ENCODE data around the gene PHLDB3. TPM values are rescaled to one million over a fixed set of nuclear protein-coding genes. Genes with fewer than 3 reads are reported as not detected.

The PHLDB3 gene
- total RNA-seq, 4 donors from 2014 or later = 10.3 to 16.2 (median 12.6) TPM

DNA sequence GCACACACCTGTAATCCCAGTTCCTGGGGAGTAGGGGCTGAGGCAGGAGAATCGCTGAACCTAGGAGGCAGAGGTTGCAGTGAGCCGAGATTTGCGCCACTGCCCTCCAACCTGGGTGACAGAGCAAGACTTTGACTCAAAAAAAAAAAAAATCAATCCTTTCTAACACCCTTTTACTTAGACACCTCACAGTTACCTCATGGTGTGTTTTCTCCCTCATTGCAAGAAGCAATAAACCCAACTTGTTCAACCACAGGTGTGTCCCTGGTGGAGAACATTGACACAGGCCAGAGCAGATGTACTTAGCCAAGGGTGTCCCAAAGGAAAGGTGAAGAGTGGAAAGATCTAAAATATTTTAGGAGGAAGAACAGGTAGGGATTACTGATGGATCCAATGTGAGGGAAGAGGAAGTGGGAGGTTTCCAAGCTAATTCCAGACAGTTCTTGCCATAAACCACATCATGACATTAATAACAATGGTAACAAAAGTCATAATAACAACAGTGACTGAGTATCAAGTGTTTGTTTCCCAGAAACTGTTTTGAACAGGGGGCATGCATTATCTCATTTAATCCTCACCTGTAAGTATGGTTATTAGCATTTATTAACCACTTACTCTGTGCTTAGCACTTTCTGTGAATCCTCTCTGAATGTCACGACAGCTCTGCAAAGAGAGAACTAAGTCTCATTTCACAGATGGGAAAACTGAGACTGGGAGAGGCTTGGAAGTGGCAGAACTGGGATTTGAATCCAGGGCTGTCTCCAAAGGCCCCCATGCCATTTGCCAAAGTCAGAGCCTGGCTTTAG is 36.0 kb downstream of the PHLDB3 start:
- Histone ChIP-seq H3K9me3 (no peaks in the 10 kb centered on the region), H3K27me3 (no peaks in the 10 kb centered on the region), H3K27ac (replicated peaks in 1 of 4) (no peak overlapping the region), H3K36me3 (no peaks in the 10 kb centered on the region), H3K4me3 (no peak overlapping the region), H3K4me1 (peaks cover 6 to 21% (median 19%) of the 10 kb centered on the region in 4 donors)
- DNase-seq (ENCODE audit: extremely low spot score) = no peak
- intact Hi-C loops (cut with DNase I) = no loop called here
- TF ChIP-seq EP300 (IDR thresholded peaks at IDR 0.05) (no peak), POLR2AphosphoS5 (IDR thresholded peaks at IDR 0.05) (no peak), POLR2A (IDR thresholded peaks at IDR 0.05; ENCODE audit: low read depth) (no peak)
- TF ChIP-seq, protein P1, sequence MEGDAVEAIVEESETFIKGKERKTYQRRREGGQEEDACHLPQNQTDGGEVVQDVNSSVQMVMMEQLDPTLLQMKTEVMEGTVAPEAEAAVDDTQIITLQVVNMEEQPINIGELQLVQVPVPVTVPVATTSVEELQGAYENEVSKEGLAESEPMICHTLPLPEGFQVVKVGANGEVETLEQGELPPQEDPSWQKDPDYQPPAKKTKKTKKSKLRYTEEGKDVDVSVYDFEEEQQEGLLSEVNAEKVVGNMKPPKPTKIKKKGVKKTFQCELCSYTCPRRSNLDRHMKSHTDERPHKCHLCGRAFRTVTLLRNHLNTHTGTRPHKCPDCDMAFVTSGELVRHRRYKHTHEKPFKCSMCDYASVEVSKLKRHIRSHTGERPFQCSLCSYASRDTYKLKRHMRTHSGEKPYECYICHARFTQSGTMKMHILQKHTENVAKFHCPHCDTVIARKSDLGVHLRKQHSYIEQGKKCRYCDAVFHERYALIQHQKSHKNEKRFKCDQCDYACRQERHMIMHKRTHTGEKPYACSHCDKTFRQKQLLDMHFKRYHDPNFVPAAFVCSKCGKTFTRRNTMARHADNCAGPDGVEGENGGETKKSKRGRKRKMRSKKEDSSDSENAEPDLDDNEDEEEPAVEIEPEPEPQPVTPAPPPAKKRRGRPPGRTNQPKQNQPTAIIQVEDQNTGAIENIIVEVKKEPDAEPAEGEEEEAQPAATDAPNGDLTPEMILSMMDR (IDR thresholded peaks at IDR 0.05) = no peak
- 98% methylated on average over 4 of the region's 4 CpGs for WGBS

DNA sequence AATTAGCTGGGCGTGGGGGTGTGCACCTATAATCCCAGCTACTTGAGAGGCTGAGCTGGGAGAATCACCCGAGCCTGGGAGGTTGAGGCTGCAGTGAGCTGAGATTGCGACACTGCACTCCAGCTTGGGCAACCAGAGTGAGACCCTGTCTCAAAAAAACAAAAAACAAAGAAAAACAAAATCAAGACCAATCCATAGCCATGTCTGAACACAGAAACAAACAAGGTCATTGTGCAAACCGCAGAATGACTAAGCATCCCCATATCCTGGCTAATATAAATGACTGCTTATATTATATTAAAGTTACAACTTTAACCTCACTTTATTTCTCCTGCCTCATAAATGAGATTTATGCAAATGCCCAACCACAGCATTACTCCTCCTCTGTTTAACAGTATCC is 36.8 kb downstream of the PHLDB3 start:
- TF ChIP-seq POLR2AphosphoS5 (IDR thresholded peaks at IDR 0.05) (no peak), POLR2A (IDR thresholded peaks at IDR 0.05; ENCODE audit: low read depth) (no peak), EP300 (IDR thresholded peaks at IDR 0.05) (no peak)
- TF ChIP-seq, protein P1 (IDR thresholded peaks at IDR 0.05) = no peak
- no peak for DNase-seq (ENCODE audit: extremely low spot score)
- no peaks in the 10 kb centered on the region for H3K9me3 ChIP-seq
- H3K27ac ChIP-seq (replicated peaks in 1 of 4) = no peak overlapping the region
- intact Hi-C loops (cut with DNase I) = no loop called here
- no peaks in the 10 kb centered on the region for H3K36me3 ChIP-seq
- no peaks in the 10 kb centered on the region for H3K27me3 ChIP-seq
- H3K4me3 ChIP-seq = no peak overlapping the region
- H3K4me1 ChIP-seq = peaks cover 6 to 26% (median 25%) of the 10 kb centered on the region in 4 donors
- WGBS = 71% methylated on average over 4 of the region's 4 CpGs

DNA sequence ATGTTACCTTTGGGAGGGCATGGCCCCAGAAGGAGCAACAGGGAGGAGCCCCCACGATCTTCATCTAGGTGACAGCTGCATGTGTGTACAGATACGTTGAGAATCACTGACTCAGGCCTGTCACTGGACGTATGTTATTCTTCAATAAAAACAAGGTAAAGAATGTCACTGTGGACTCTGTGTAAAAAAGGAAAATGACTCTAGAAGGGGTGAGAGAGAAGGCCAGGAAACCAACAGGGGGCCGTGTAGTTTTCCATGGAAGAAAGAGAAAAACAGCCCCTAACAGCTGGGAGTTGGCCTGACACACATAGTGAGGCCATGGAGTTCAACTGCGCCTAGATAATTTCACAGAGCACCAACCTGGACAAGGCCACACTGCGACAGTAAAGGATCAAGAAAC is 37.3 kb downstream of the PHLDB3 start:
- H3K27ac ChIP-seq (replicated peaks in 1 of 4) = no peak overlapping the region
- H3K4me3 ChIP-seq = no peak overlapping the region
- no peaks in the 10 kb centered on the region for H3K9me3 ChIP-seq
- H3K27me3 ChIP-seq = no peaks in the 10 kb centered on the region
- WGBS = 82% methylated on average over 6 of the region's 6 CpGs
- intact Hi-C loops (cut with DNase I) = no loop called here
- TF ChIP-seq POLR2A (IDR thresholded peaks at IDR 0.05; ENCODE audit: low read depth) (no peak), POLR2AphosphoS5 (IDR thresholded peaks at IDR 0.05) (no peak), EP300 (IDR thresholded peaks at IDR 0.05) (no peak)
- TF ChIP-seq, protein P1 (IDR thresholded peaks at IDR 0.05) = no peak
- DNase-seq (ENCODE audit: extremely low spot score) = no peak
- H3K4me1 ChIP-seq = peaks cover 6 to 30% (median 25%) of the 10 kb centered on the region in 4 donors
- no peaks in the 10 kb centered on the region for H3K36me3 ChIP-seq

DNA sequence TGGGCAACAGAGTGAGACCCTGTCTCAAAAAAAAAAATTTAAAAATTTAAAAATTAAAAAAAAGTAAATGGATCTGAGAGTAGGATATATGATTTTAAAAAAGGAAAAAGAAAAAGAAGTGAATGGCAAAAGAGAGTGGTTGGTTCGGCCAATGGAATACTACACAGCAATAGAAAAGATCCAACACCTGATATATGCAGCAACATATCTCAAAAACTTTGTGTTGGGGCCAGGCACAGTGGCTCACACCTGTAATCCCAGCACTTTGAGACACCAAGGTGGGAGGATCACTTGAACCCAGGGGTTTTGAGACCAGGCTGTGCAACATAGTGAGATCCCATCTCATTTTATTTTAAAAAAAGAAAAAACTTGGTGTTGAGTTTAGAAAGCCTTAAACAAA is 37.8 kb downstream of the PHLDB3 start:
- Histone ChIP-seq H3K9me3 (no peaks in the 10 kb centered on the region), H3K27me3 (no peaks in the 10 kb centered on the region), H3K4me3 (no peak overlapping the region), H3K27ac (replicated peaks in 1 of 4) (no peak overlapping the region), H3K36me3 (no peaks in the 10 kb centered on the region), H3K4me1 (peaks cover 6 to 30% (median 25%) of the 10 kb centered on the region in 4 donors)
- DNase-seq (ENCODE audit: extremely low spot score) = no peak
- TF ChIP-seq EP300 (IDR thresholded peaks at IDR 0.05) = no peak
- no peak for TF ChIP-seq POLR2AphosphoS5 (IDR thresholded peaks at IDR 0.05)
- TF ChIP-seq, protein P1 (IDR thresholded peaks at IDR 0.05) = no peak
- 97% methylated on average over 1 of the region's 1 CpG for WGBS
- intact Hi-C loops (cut with DNase I) = no loop called here
